Measurements from ENCODE around the gene TRMT10B.

DNA sequence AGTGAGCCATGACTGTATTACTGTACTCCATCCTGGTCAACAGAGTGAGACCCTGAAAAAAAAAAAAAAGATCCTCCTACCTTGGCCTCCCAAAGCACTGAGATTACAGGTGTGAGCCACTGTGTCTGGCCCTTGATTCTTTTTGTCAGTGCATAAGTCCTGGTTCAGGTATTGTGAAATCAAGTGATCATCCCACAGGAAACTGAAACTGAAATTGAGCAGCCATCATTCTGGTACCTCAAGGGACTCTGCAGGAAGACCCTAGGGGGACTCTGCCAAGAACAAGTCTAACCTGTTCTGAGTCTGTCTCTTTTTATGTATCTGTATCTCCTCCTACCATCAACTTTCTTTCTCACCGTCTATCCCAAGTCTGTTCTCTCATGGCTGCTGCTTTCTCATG is 45.1 kb downstream of the TRMT10B start:
- TF ChIP-seq, protein P1, sequence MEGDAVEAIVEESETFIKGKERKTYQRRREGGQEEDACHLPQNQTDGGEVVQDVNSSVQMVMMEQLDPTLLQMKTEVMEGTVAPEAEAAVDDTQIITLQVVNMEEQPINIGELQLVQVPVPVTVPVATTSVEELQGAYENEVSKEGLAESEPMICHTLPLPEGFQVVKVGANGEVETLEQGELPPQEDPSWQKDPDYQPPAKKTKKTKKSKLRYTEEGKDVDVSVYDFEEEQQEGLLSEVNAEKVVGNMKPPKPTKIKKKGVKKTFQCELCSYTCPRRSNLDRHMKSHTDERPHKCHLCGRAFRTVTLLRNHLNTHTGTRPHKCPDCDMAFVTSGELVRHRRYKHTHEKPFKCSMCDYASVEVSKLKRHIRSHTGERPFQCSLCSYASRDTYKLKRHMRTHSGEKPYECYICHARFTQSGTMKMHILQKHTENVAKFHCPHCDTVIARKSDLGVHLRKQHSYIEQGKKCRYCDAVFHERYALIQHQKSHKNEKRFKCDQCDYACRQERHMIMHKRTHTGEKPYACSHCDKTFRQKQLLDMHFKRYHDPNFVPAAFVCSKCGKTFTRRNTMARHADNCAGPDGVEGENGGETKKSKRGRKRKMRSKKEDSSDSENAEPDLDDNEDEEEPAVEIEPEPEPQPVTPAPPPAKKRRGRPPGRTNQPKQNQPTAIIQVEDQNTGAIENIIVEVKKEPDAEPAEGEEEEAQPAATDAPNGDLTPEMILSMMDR (IDR thresholded peaks at IDR 0.05; ENCODE audit: low read depth, low read length, poor library complexity, severe bottlenecking), result no peak
- no peak for TF ChIP-seq EZH2phosphoT487 (IDR thresholded peaks at IDR 0.05; ENCODE audit: borderline replicate concordance, low read length)
